Duodenal mucosa (tissue), 2 donors: ENCODE data around the gene MTHFS.
"Not testable (repeated sequence)": the region's sequence is repeated elsewhere in the genome, so short reads cannot be mapped to it uniquely, and the experiment has no call there.

ENCODE experiments used
- H3K27ac ChIP-seq: one replicate; pipeline ENCODE4 v1.7.0; 2013; ENCODE audit warnings: low read depth, low read length
- H3K27me3 ChIP-seq, 2 donors: one replicate each; pipeline ENCODE4 v1.7.0; 2013; ENCODE audit warnings: low read length in 2 of 2, control low read depth in 1 of 2; ENCODE audit not compliant: insufficient read depth in 2 of 2, control insufficient read depth in 1 of 2
- H3K36me3 ChIP-seq, 2 donors: one replicate each; pipeline ENCODE4 v1.7.0; 2013; ENCODE audit warnings: low read length in 2 of 2, control low read depth in 1 of 2; ENCODE audit not compliant: insufficient read depth in 2 of 2, control insufficient read depth in 1 of 2
- H3K4me1 ChIP-seq, 2 donors: one replicate each; pipeline ENCODE4 v1.7.0; 2013; ENCODE audit warnings: low read length in 2 of 2, control low read depth in 1 of 2; ENCODE audit not compliant: insufficient read depth in 2 of 2, control insufficient read depth in 1 of 2
- H3K4me3 ChIP-seq, 2 donors: one replicate each; pipeline ENCODE4 v1.7.0; 2013; ENCODE audit warnings: low read length in 2 of 2, low read depth in 1 of 2
- H3K9ac ChIP-seq, 2 donors: one replicate each; pipeline ENCODE4 v1.7.0; 2013; ENCODE audit warnings: low read length in 2 of 2, low read depth in 1 of 2
- H3K9me3 ChIP-seq, 2 donors: one replicate each; pipeline ENCODE4 v1.7.0; 2013; ENCODE audit warnings: low read length in 2 of 2, control low read depth in 1 of 2; ENCODE audit not compliant: control insufficient read depth in 1 of 2

MTHFS gene

DNA sequence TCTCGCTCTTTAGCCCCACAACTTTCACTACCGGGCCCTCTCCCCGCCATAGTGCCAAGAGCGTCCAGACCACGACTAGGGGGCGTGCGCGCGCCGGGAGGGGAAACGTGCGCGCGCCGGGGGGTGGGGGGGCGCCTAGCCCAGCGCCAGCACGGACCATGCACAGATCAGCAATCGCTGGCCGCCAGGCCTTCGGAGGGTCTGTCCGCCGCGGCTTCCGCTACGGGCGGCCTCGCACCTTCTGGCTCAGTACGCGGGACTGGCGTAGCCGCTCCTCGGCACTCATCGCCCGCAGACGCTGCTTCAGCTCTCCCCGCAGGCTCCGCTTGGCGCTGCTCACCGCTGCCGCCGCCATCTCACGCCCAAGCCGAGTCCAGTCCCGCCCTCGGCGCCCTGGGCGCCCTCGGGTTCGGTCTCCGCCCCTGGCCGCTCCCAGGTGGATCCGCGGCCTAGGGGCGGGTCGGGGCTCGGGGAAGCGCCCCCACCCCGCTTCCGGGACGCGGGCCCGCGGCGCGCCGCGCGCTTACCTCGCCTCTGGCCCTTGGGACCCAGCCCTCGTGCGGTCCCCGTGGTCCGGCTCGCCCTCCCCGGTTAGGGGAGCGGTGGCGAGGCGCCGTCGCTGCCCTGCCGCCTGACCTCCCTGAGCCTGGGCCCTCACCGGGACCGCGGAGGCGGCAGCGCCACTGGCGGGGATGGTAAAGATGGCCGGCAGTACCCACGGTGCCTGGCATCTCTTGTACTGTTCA, at the start of gene MTHFS:
MTHFS (minus strand) TSS at position 381 of the 746 bp plus-strand sequence; CDS start at position 355, 26 bp downstream.
- Histone ChIP-seq H3K27ac (peak within 1 kb of the TSS; percentile 95), H3K9ac (peak within 1 kb of the TSS; percentile 87 to 99)

DNA sequence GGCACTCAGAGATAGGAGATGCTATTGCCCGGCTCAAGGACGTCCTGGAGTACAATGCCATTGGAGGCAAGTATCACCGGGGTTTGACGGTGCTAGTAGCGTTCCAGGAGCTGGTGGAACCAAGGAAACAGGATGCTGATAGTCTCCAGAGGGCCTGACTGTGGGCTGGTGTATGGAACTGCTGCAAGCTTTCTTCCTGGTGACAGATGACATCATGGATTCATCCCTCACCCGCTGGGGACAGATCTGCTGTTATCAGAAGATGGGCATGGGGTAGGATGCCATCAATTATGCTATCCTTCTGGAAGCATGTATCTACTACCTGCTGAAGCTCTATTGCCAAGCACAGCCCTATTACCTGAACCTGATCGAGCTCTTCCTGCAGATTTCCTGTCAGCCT, 47.8 kb upstream of the MTHFS start:
- Histone ChIP-seq H3K4me3 (no peak overlapping the region), H3K4me1 (no peaks in the 10 kb centered on the region), H3K27me3 (no peaks in the 10 kb centered on the region), H3K27ac (no peak overlapping the region), H3K36me3 (no peaks in the 10 kb centered on the region), H3K9ac (no peak overlapping the region), H3K9me3 (no peaks in the 10 kb centered on the region)

More for the DNA sequence above, at the start of gene MTHFS:
- Histone ChIP-seq H3K9me3 (no peaks in the 10 kb centered on the region), H3K27me3 (no peaks in the 10 kb centered on the region), H3K4me1 (peaks cover 5 to 25% of the 10 kb centered on the region in 2 donors), H3K36me3 (no peaks in the 10 kb centered on the region), H3K4me3 (peak within 1 kb of the TSS; percentile 86 to 88)

DNA sequence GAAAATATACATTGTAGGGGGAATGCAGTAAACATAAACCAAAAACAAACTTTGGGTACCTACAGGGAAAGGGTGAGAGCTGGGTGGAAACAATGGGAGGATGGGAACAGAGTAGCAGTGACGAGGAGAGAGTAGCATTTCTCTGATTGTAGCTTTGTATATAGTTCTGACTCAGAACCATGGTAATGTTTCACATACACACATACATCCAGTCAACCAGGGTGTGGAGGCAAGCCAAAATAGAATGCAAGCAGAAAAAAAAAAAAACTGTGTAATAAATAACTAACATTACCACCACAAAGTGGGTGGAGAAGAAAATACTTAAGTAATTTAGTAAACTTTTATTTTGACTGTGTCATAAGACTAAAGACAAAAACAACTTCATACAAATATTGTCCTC, 47.0 kb upstream of the MTHFS start:
- no peaks in the 10 kb centered on the region for H3K4me1 ChIP-seq
- H3K27me3 ChIP-seq = no peaks in the 10 kb centered on the region
- H3K9ac ChIP-seq = no peak overlapping the region
- no peak overlapping the region for H3K27ac ChIP-seq
- no peaks in the 10 kb centered on the region for H3K36me3 ChIP-seq
- H3K4me3 ChIP-seq = no peak overlapping the region
- H3K9me3 ChIP-seq = no peaks in the 10 kb centered on the region

DNA sequence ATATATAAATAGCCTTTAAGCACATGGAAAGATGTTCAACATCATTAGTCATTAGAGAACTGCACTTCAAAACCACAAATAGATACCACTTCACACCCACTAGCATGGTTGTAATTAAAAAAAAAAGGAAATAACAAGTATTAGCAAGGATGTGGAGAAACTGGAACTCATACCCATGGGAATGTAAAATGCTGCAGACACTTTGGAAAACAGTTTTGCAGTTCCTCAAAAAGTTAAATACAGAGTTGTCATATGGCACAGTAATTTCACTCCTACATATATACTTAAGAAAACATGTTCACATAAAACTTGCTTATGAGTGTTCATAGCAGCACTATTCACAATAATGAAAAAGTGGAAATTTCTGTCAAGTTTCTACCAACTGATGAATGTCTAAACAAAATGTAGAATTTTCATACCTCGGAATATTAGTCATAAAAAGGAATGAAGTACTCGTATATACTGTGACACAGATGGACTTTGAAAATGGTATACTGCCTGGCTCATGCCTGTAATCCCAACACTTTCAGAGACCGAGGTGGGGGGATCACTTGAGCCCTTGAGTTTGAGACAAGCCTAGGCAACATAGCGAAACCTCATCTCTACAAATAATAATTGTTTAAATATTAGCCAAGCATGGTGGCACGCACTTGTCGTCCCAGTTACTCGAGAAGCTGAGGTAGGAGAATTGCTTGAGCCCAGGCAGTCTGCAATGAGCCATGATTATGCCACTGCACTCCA, 46.1 kb upstream of the MTHFS start:
- Histone ChIP-seq H3K4me3 (no peak overlapping the region), H3K4me1 (no peaks in the 10 kb centered on the region), H3K36me3 (no peaks in the 10 kb centered on the region), H3K27ac (no peak overlapping the region), H3K9me3 (no peaks in the 10 kb centered on the region), H3K27me3 (no peaks in the 10 kb centered on the region), H3K9ac (no peak overlapping the region)

DNA sequence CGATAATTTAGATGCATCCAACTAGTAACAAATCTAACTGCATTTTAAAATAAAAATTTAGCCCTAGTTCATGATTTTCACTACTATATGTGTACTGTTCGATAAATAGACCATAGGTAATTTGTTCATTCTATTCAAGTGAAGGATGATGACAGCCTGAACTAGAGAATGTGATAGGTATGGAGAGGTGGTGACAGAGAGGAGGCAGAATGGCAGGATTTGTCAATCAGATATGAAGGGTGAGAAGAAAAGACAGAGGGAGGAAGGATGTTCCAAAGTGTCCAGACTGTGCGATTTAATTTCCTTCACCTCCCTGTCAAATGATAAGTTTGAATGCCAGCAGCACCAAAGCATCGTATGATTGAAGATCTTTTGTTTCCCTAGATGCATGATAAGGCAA, 42.6 kb upstream of the MTHFS start:
- H3K27me3 ChIP-seq = no peaks in the 10 kb centered on the region
- H3K27ac ChIP-seq = no peak overlapping the region
- no peaks in the 10 kb centered on the region for H3K4me1 ChIP-seq
- H3K36me3 ChIP-seq = no peaks in the 10 kb centered on the region
- H3K4me3 ChIP-seq = no peak overlapping the region
- no peak overlapping the region for H3K9ac ChIP-seq
- H3K9me3 ChIP-seq = no peaks in the 10 kb centered on the region

DNA sequence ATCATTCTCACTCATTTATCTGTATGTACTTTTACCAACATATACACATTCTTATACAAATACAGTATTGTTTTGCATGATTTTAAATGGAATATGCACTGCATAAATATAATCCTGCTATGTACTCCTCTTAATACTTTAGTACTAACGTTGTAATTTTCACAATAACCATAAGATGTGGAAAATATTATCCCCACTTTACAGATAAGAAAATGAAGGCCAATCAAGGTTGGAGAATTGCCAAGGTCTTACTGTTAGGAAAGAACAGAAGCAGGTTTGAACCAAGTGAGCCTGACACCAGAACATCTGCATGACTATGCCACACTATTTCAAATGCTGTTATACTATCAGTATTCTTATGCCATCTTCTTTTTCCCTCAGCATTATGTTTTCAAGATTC, 41.3 kb upstream of the MTHFS start:
- H3K27me3 ChIP-seq = no peaks in the 10 kb centered on the region
- no peaks in the 10 kb centered on the region for H3K9me3 ChIP-seq
- H3K9ac ChIP-seq = no peak overlapping the region
- no peaks in the 10 kb centered on the region for H3K36me3 ChIP-seq
- H3K4me3 ChIP-seq = no peak overlapping the region
- no peaks in the 10 kb centered on the region for H3K4me1 ChIP-seq
- H3K27ac ChIP-seq = no peak overlapping the region

DNA sequence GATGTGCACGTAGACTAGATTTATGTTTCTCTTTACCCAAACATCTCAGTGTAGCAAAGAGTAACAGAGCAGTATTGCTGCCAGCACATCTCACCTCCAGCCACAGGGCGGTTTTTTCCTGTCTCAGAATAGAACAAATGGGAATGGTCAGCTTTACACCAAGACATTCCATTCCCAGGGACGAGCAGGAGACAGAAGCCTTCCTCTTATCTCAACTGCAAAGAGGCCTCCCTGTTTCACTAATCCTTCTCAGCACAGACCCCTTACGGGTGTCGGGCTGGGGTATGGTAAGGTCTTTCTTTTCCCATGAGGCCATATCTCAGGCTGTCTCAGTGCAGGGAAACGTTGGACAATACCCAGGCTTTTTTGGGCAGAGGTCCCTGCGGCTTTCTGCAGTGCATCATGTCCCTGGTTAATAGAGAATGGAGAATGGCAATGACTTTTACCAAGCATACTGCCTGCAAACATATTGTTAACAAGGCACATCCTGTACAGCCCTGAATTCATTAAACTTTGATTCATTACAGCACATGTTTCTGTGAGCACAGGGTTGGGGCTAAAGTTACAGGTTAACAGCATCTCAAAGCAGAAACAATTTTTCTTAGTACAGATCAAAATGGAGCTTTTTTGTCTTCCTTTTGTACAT, 38.9 kb upstream of the MTHFS start:
- not testable (repeated sequence) for H3K9me3 ChIP-seq, H3K27me3 ChIP-seq, H3K36me3 ChIP-seq, H3K9ac ChIP-seq, H3K4me1 ChIP-seq, H3K27ac ChIP-seq, H3K4me3 ChIP-seq

DNA sequence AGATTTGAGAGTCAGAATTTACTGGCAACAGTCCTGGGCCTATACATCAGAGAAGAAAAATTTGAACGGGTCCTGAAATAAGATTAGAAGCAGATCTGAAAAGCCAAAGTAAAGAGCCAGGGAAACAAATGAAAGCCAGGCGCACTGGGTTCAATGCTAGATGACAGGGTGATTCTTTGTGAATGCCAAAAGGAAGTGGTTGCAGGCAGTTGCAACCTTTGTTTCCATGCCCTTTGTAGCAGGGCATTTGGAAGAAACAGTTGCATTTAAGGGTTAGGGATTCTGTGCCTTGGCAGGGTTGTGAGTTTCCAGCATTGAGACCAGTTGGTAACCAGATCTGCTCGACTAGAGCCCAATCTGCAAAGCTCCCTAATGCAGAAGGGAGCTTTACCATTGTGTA, 36.4 kb upstream of the MTHFS start:
- H3K4me3 ChIP-seq = no peak overlapping the region
- H3K9me3 ChIP-seq = no peaks in the 10 kb centered on the region
- no peak overlapping the region for H3K9ac ChIP-seq
- H3K4me1 ChIP-seq = no peaks in the 10 kb centered on the region
- no peaks in the 10 kb centered on the region for H3K36me3 ChIP-seq
- H3K27me3 ChIP-seq = peaks cover 0 to 3% of the 10 kb centered on the region in 2 donors
- H3K27ac ChIP-seq = no peak overlapping the region

DNA sequence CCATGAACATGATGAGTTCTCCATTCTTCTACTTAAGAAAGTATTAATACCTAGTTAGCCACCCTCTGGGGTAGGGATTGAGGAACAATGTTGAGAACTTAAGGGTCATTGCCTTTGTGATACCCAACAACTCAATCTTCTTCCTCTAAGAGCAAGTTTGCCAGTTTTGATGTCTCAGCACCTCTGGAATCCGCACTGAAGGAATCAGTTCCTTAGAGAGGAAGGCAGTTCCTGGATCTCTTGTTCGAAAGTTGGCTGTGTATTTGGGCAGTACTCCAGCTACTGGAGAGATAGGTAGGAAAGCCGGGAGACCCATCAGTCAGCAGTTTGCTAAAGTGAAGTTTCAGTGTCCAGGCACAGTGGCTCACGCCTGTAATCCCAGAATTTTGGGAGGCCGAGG, 35.6 kb upstream of the MTHFS start:
- H3K4me3 ChIP-seq = no peak overlapping the region
- H3K27me3 ChIP-seq = peaks cover 0 to 3% of the 10 kb centered on the region in 2 donors
- no peaks in the 10 kb centered on the region for H3K36me3 ChIP-seq
- H3K9ac ChIP-seq = no peak overlapping the region
- no peaks in the 10 kb centered on the region for H3K9me3 ChIP-seq
- H3K4me1 ChIP-seq = no peaks in the 10 kb centered on the region
- H3K27ac ChIP-seq = no peak overlapping the region

DNA sequence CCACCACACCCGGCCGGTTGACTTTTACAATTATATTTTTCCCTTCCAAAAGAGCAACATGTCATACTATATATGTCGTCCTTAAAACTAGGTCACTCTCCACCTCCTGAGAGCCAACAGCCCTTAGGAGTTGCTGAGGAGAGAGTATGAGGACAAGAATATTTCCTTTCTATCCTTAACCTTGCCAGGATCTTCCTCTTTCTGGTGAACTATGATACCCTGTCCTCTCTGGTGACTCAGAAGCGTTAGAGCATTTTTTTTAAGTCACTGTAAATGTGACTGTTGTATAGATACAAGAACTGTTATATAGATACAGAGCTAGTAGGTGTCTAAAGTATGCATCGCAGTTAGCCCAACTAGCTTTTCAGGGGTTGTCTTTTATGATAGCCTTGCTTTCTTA, 33.7 kb upstream of the MTHFS start:
- H3K9me3 ChIP-seq = no peaks in the 10 kb centered on the region
- H3K4me1 ChIP-seq = no peaks in the 10 kb centered on the region
- peaks cover 0 to 3% of the 10 kb centered on the region in 2 donors for H3K27me3 ChIP-seq
- no peaks in the 10 kb centered on the region for H3K36me3 ChIP-seq
- no peak overlapping the region for H3K4me3 ChIP-seq
- no peak overlapping the region for H3K27ac ChIP-seq
- no peak overlapping the region for H3K9ac ChIP-seq
